H1 (cell line): ENCODE data around the gene HOXD11. TPM values are rescaled to one million over a fixed set of nuclear protein-coding genes. Genes with fewer than 3 reads are reported as not detected.

ENCODE experiments used
- CTCF ChIA-PET: fragments of 300-600 bp; sonication (Branson Sonifier 250); formaldehyde crosslinking; loops from one replicate; lab custom pipeline; 2021; ENCODE audit not compliant: partially characterized antibody; lab: Charles Lee
- POLR2A ChIA-PET: fragments of 300-600 bp; sonication (Branson Sonifier 250); formaldehyde crosslinking; loops from one replicate; lab custom pipeline; 2021; ENCODE audit warnings: inconsistent platforms; ENCODE audit not compliant: partially characterized antibody; lab: Charles Lee
- DNase-seq, 2 experiments: peaks; one replicate each; pipeline versions ENCODE4 v3.0.0 to v3.0.0-alpha.2; 2010 to 2022; ENCODE audit warnings: low spot score in 2 of 2, low read depth in 1 of 2, mixed read lengths in 1 of 2
- FAIRE-seq: peaks from 2 replicates; lab custom pipeline; 2011; peaks lifted over from hg19 to GRCh38; lab: Jason Lieb, UNC
- H2AFZ ChIP-seq: 2 replicates; pipeline ENCODE4 v1.8.1; 2012; ENCODE audit warnings: low read length, inconsistent platforms
- H2AK5ac ChIP-seq: 2 replicates; pipeline ENCODE4 v1.6.1; 2013; ENCODE audit warnings: low read depth, low read length
- H2BK120ac ChIP-seq: replicated peaks from 2 replicates; pipeline ENCODE3; 2013; ENCODE audit warnings: low read depth, low read length, inconsistent platforms
- H2BK12ac ChIP-seq: 2 replicates; pipeline ENCODE4 v1.6.1; 2013; ENCODE audit warnings: low read depth, low read length
- H2BK15ac ChIP-seq: 2 replicates; pipeline ENCODE4 v1.6.1; 2013; ENCODE audit warnings: low read length
- H2BK20ac ChIP-seq: 2 replicates; pipeline ENCODE4 v1.6.1; 2013; ENCODE audit warnings: low read length
- H2BK5ac ChIP-seq: 2 replicates; pipeline ENCODE4 v1.6.1; 2013; ENCODE audit warnings: low read depth, low read length
- H3K14ac ChIP-seq: 2 replicates; pipeline ENCODE4 v1.6.1; 2013; ENCODE audit warnings: inconsistent platforms; ENCODE audit not compliant: insufficient read length
- H3K18ac ChIP-seq: 2 replicates; pipeline ENCODE4 v1.6.1; 2013; ENCODE audit warnings: low read length; ENCODE audit errors: extremely low read depth
- H3K23ac ChIP-seq: 2 replicates; pipeline ENCODE4 v1.6.1; 2013; ENCODE audit warnings: inconsistent platforms; ENCODE audit not compliant: insufficient read length
- H3K23me2 ChIP-seq: 2 replicates; pipeline ENCODE4 v1.6.1; 2013; ENCODE audit warnings: low read depth, low read length
- H3K27ac ChIP-seq: 2 replicates; pipeline ENCODE4 v1.6.1; 2011; ENCODE audit warnings: low read depth, low read length, inconsistent platforms
- H3K27me3 ChIP-seq, 4 experiments: replicated peaks in 1 of 4; 1 replicate in 1 of 4; 2 replicates in 3 of 4; pipeline versions ENCODE4 v1.6.1 to v1.8.1; 2011 to 2013; ENCODE audit warnings: low read length in 3 of 4, mild to moderate bottlenecking in 3 of 4, inconsistent platforms in 2 of 4, mixed read lengths in 2 of 4, moderate library complexity in 1 of 4; ENCODE audit not compliant: control insufficient read depth in 3 of 4, insufficient read depth in 3 of 4; ENCODE audit errors: extremely low read depth in 1 of 4
- H3K36me3 ChIP-seq, 4 experiments: 2 replicates each; pipeline versions ENCODE4 v1.6.1 to v1.8.1; 2011 to 2013; ENCODE audit warnings: mild to moderate bottlenecking in 4 of 4, low read length in 3 of 4, moderate library complexity in 2 of 4, control low read depth in 1 of 4, inconsistent platforms in 1 of 4; ENCODE audit not compliant: insufficient read depth in 4 of 4, control insufficient read depth in 2 of 4
- H3K4ac ChIP-seq: replicated peaks from 2 replicates; pipeline ENCODE3; 2013; ENCODE audit warnings: low read length, low read depth, mixed read lengths, inconsistent platforms; ENCODE audit not compliant: insufficient read length
- H3K4me1 ChIP-seq, 4 experiments: replicated peaks in 1 of 4; 1 replicate in 1 of 4; 2 replicates in 3 of 4; pipeline versions ENCODE4 v1.6.1 to v1.8.1; 2011 to 2013; ENCODE audit warnings: low read length in 3 of 4, inconsistent platforms in 2 of 4, mixed read lengths in 1 of 4; ENCODE audit not compliant: insufficient read depth in 4 of 4, control insufficient read depth in 3 of 4
- H3K4me2 ChIP-seq, 2 experiments: 2 replicates each; pipeline versions ENCODE4 v1.6.1 to v1.8.1; 2011 to 2013; ENCODE audit warnings: low read depth in 2 of 2, low read length in 2 of 2, control low read depth in 1 of 2, inconsistent platforms in 1 of 2, mild to moderate bottlenecking in 1 of 2; ENCODE audit not compliant: insufficient read depth in 1 of 2
- H3K4me3 ChIP-seq, 4 experiments: fragments of 200-600, 300-600 bp in 1 of 4; sonication (generic), shearing (Covaris generic), sonication (Bioruptor Twin) in 1 of 4; 2 replicates each; pipeline versions ENCODE4 v1.5.1 to v1.8.1; 2011 to 2016; ENCODE audit warnings: low read length in 4 of 4, low read depth in 3 of 4, control low read depth in 2 of 4, inconsistent platforms in 2 of 4, mild to moderate bottlenecking in 2 of 4, mixed read lengths in 1 of 4, moderate library complexity in 1 of 4; ENCODE audit not compliant: insufficient read depth in 2 of 4; ENCODE audit errors: extremely low read depth in 1 of 4
- H3K56ac ChIP-seq: replicated peaks from 2 replicates; pipeline ENCODE3; 2013; ENCODE audit warnings: low read depth, mild to moderate bottlenecking, mixed read lengths, low read length, inconsistent platforms; ENCODE audit not compliant: insufficient read length
- H3K79me1 ChIP-seq: 2 replicates; pipeline ENCODE4 v1.6.1; 2013; ENCODE audit warnings: low read depth, low read length, control low read depth
- H3K79me2 ChIP-seq, 2 experiments: 2 replicates each; pipeline versions ENCODE4 v1.6.1 to v1.8.1; 2012 to 2013; ENCODE audit warnings: low read length in 2 of 2, mild to moderate bottlenecking in 2 of 2, inconsistent platforms in 1 of 2; ENCODE audit not compliant: insufficient read depth in 2 of 2, control insufficient read depth in 1 of 2
- H3K9ac ChIP-seq, 4 experiments: replicated peaks in 1 of 4; 1 replicate in 1 of 4; 2 replicates in 3 of 4; pipeline versions ENCODE4 v1.6.1 to v1.8.1; 2011 to 2013; ENCODE audit warnings: low read depth in 3 of 4, low read length in 3 of 4, control low read depth in 2 of 4, mild to moderate bottlenecking in 2 of 4, moderate library complexity in 2 of 4, inconsistent platforms in 1 of 4; ENCODE audit errors: extremely low read depth in 1 of 4
- H3K9me3 ChIP-seq, 2 experiments: 2 replicates each; pipeline versions ENCODE4 v1.6.1 to v1.8.1; 2012 to 2013; ENCODE audit warnings: mild to moderate bottlenecking in 2 of 2, moderate library complexity in 2 of 2, control low read depth in 1 of 2, inconsistent platforms in 1 of 2, low read depth in 1 of 2, low read length in 1 of 2, mixed read lengths in 1 of 2; ENCODE audit not compliant: insufficient read depth in 2 of 2
- H4K20me1 ChIP-seq, 2 experiments: replicated peaks in 1 of 2; 2 replicates each; pipeline versions ENCODE3 to v1.8.1; 2011 to 2013; ENCODE audit warnings: inconsistent platforms in 2 of 2, low read length in 2 of 2, mild to moderate bottlenecking in 1 of 2; ENCODE audit not compliant: insufficient read depth in 2 of 2, control insufficient read depth in 1 of 2
- H4K5ac ChIP-seq: 2 replicates; pipeline ENCODE4 v1.6.1; 2013; ENCODE audit warnings: low read length, low read depth, mixed read lengths, inconsistent platforms; ENCODE audit not compliant: insufficient read length
- H4K8ac ChIP-seq: 2 replicates; pipeline ENCODE4 v1.8.0; 2013; ENCODE audit warnings: mild to moderate bottlenecking, moderate library complexity, low read length, inconsistent platforms; ENCODE audit not compliant: insufficient read depth; ENCODE audit errors: extremely low read depth
- H4K91ac ChIP-seq: replicated peaks from 2 replicates; pipeline ENCODE3; 2013; ENCODE audit warnings: low read length, mixed read lengths, inconsistent platforms; ENCODE audit not compliant: insufficient read length
- EZH2 ChIP-seq: fragments of 200-600 bp; sonication (generic); IDR thresholded peaks from 2 replicates; pipeline ENCODE4 v1.7.1; 2012; ENCODE audit warnings: low read depth, mild to moderate bottlenecking, moderate library complexity, low read length, inconsistent platforms; ENCODE audit not compliant: severe bottlenecking
- GABPA ChIP-seq: IDR thresholded peaks from 2 replicates; pipeline ENCODE4 v1.6.1; 2011; ENCODE audit warnings: mild to moderate bottlenecking, low read length, moderate library complexity, borderline replicate concordance; ENCODE audit not compliant: insufficient read depth
- JUN ChIP-seq: IDR thresholded peaks from 2 replicates; pipeline ENCODE4 v1.6.1; 2011; ENCODE audit warnings: low read depth, mild to moderate bottlenecking, improper control_type of control experiment, low read length
- JUND ChIP-seq: IDR thresholded peaks from 2 replicates; pipeline ENCODE4 v1.6.1; 2011; ENCODE audit warnings: mild to moderate bottlenecking, improper control_type of control experiment, low read length
- KDM4A ChIP-seq: IDR thresholded peaks from one replicate; pipeline ENCODE4 v1.7.1; 2012; ENCODE audit warnings: low read depth, mild to moderate bottlenecking, moderate library complexity, low read length, inconsistent platforms; ENCODE audit not compliant: severe bottlenecking
- PHF8 ChIP-seq: fragments of 200-600 bp; sonication (generic); conservative IDR thresholded peaks from 2 replicates; pipeline ENCODE4 v1.7.1; 2012; ENCODE audit warnings: low read depth, mild to moderate bottlenecking, inconsistent platforms, low read length, moderate library complexity
- RNF2 ChIP-seq: fragments of 200-900, 300-1000 bp; sonication (generic); IDR thresholded peaks from 2 replicates; pipeline ENCODE4 v1.7.1; 2016; ENCODE audit warnings: borderline replicate concordance, low read depth, mild to moderate bottlenecking, antibody characterized with exemption, low read length; ENCODE audit not compliant: poor library complexity, severe bottlenecking; ENCODE audit errors: missing control alignments
- RXRA ChIP-seq: IDR thresholded peaks from 2 replicates; pipeline ENCODE4 v1.6.1; 2011; ENCODE audit warnings: low read depth, mild to moderate bottlenecking, low read length, moderate library complexity; ENCODE audit not compliant: insufficient read depth
- SIN3A ChIP-seq, 2 experiments: IDR thresholded peaks in 1 of 2; conservative IDR thresholded peaks in 1 of 2; 2 replicates each; pipeline ENCODE4 v1.6.1; 2011 to 2012; ENCODE audit warnings: low read length in 2 of 2, improper control_type of control experiment in 1 of 2, low read depth in 1 of 2, mild to moderate bottlenecking in 1 of 2
- SRF ChIP-seq: IDR thresholded peaks from 2 replicates; pipeline ENCODE4 v1.6.1; 2011; ENCODE audit warnings: mild to moderate bottlenecking, low read depth, low read length, moderate library complexity
- SUZ12 ChIP-seq: fragments of 200-600 bp; sonication (generic); IDR thresholded peaks from 2 replicates; pipeline ENCODE4 v1.6.1; 2012; ENCODE audit warnings: mild to moderate bottlenecking, inconsistent platforms, low read length, moderate library complexity, mixed read lengths
- TEAD4 ChIP-seq: IDR thresholded peaks from 2 replicates; pipeline ENCODE4 v1.6.1; 2012; ENCODE audit warnings: low read depth, low read length, inconsistent platforms, mixed read lengths
- WGBS, 2 experiments: shearing (Covaris generic) in 1 of 2; methylation state at CpG; one replicate each; pipeline versions ENCODE4 v1.1.6 to v1.1.7; 2013 to 2015; ENCODE audit warnings: low lambda C conversion rate in 2 of 2, mixed read lengths in 2 of 2, inconsistent platforms in 1 of 2, low coverage in 1 of 2, missing lambda C conversion rate in 1 of 2; ENCODE audit not compliant: insufficient replicate concordance in 2 of 2, insufficient coverage in 1 of 2, insufficient read length in 1 of 2; ENCODE audit errors: extremely low coverage in 1 of 2, missing lambda C conversion rate in 1 of 2; 5-methylcytosine and 5-hydroxymethylcytosine counted together
- polyA plus RNA-seq, 7 experiments: library from polyadenylated mRNA; depleted of rRNA in 3 of 7; stranded (reverse) in 5 of 7; unstranded in 2 of 7; fragments of >200 nt in 5 of 7; fragments of 200-250 nt in 2 of 7; gene quantifications; 1 replicate in 5 of 7; 2 replicates in 1 of 7; 4 replicates in 1 of 7; pipeline versions ENCODE4 v1.2.1 to v1.2.3, GENCODE V29; 2011 to 2013; ENCODE audit warnings: missing spikeins in 2 of 7, mixed read lengths in 2 of 7
- total RNA-seq: library from RNA; stranded (reverse); fragmentation: NEBNext Ultra II Directional; extraction: Animal tissue kit (Norgen Biotek cat#: 25700); gene quantifications from 2 replicates; pipeline ENCODE4 v1.2.1, GENCODE V29; 2021

The HOXD11 gene
- total and polyA plus RNA-seq, 2 of the 8 experiments (the other 6 are each of a cell fraction or from before 2014, with no cell fraction given), result not detected

- Histone ChIP-seq H2BK120ac (no peak overlapping the region), H3K56ac (no peak overlapping the region), H4K20me1 (peaks cover 6 to 12% of the 10 kb centered on the region in 2 experiments), H3K79me2 (no peaks in the 10 kb centered on the region), H3K9me3 (no peaks in the 10 kb centered on the region; a peak in 1 of 4 replicates), H3K23ac (no peak overlapping the region), H3K4me1 (peaks cover 3 to 16% (median 7%) of the 10 kb centered on the region in 4 experiments; a peak in 6 of 7 replicates), H3K4me3 (no peak overlapping the region; a peak in 1 of 8 replicates), H4K8ac (no peak overlapping the region), H2BK15ac (no peak overlapping the region), H2BK20ac (no peak overlapping the region), H3K27ac (no peak overlapping the region), H2BK12ac (no peak overlapping the region), H2AK5ac (no peak overlapping the region), H3K4me2 (peak overlapping the region; percentile 30 to 52; a peak in 2 of 4 replicates), H3K23me2 (peaks cover 6% of the 10 kb centered on the region; the same call in 1 of the 2 replicates), H3K4ac (no peak overlapping the region), H2BK5ac (no peak overlapping the region), H3K36me3 (peaks cover 0 to 6% (median 0%) of the 10 kb centered on the region in 4 experiments; a peak in 1 of 8 replicates), H4K91ac (no peak overlapping the region), H4K5ac (no peak overlapping the region), H3K79me1 (no peaks in the 10 kb centered on the region), H3K27me3 (peaks cover 85 to 98% (median 92%) of the 10 kb centered on the region in 4 experiments), H2AFZ (no peak overlapping the region), H3K14ac (no peak overlapping the region), H3K18ac (no peak overlapping the region), H3K9ac (no peak overlapping the region)
- ChIA-PET POLR2A (no interaction called here), CTCF (interaction anchor here (0.9 to 3.7 kb wide), 7 partner anchors 7 to 1072 kb away, joined by 3 to 26 read pairs (median 5); no protein-coding TSS in a partner anchor)
- FAIRE-seq (no peak), DNase-seq (peak in 1 of 2 experiments; percentile 57)
- 18% methylated on average over 15 of the region's 15 CpGs; no CpG with 5 or more reads in 1 of the 2 experiments for WGBS, 2 experiments
- TF ChIP-seq RNF2 (peak; percentile 60), GABPA (no peak), EZH2 (peak; percentile 50), JUN (no peak), KDM4A (no peak), SRF (no peak), SIN3A (conservative IDR thresholded peaks at IDR 0.05 in 1 of 2, IDR thresholded peaks at IDR 0.05 in 1 of 2; ENCODE audit: low read depth in 1 of 2, low read length in 2 of 2) (no peak), JUND (no peak), PHF8 (no peak), TEAD4 (0 out of 2 replicates have a peak, but pooled peaks have one; percentile 57), RXRA (no peak), SUZ12 (peak; percentile 34; the same call in 1 of the 2 replicates)
Observed at GRCh38 chr2:176075481-176075880, 31.6 kb upstream of the HOXD11 start.
